ENCODE results near the gene CLMN.

Gene CLMN

DNA sequence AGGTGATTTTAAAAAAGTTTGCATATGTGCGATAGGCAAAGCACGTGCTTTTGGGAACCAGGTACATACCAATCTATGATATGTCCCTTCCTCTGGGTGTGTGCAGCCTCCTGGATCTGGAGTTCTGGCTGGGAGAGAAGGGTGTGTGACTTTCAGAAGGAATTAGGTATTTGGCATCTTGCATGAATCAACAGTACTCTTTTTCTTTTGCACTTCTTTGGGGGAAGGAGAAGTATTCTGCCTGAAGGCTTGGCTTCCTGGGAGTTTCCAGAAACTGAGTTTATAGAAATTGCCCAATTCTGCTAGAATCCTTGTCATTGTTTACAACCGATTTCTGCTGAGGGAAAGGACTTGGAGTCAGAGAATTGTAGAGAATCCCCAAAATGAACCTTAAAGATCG is 2.9 kb upstream of the CLMN start:
- no peak for DNase-seq (ENCODE audit: extremely low read depth in 1 of 2, low read depth in 1 of 2)

DNA sequence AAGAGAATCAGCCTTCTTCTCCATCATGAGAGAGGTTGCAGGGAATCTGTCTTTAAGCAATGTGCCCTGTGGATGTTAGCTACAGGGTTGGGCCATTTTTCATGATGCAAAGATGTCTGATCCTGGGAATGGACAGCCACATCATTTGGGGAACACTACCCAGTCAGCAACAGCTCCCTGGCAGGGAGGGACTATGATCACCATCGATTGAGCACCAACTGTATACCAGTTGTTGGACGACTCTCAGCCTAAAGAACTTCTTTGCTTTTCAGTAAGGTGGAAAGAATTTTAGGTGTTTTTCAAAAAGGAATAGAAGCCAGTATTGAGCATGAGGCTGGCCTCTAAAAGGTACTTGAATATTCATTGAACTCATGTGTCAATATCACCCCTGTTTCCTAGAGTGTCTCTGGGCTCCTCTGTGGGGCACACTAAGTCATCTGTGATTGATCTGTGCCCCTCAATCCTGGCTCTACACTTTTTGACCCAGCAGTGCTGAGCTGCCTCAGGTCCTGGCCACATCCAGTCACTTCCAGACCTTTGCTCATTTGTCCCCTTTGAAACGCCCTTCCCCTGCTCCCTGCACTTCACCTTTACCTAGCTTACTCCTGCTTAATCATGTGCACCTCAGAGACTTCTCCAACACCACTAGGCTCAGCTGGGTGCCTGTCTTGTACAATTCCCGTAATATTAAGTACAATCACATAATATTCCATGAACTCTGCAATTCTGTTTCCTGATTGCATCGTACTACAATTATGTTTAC is 2.2 kb upstream of the CLMN start:
- no peak for DNase-seq (ENCODE audit: extremely low read depth in 1 of 2, low read depth in 1 of 2)

DNA sequence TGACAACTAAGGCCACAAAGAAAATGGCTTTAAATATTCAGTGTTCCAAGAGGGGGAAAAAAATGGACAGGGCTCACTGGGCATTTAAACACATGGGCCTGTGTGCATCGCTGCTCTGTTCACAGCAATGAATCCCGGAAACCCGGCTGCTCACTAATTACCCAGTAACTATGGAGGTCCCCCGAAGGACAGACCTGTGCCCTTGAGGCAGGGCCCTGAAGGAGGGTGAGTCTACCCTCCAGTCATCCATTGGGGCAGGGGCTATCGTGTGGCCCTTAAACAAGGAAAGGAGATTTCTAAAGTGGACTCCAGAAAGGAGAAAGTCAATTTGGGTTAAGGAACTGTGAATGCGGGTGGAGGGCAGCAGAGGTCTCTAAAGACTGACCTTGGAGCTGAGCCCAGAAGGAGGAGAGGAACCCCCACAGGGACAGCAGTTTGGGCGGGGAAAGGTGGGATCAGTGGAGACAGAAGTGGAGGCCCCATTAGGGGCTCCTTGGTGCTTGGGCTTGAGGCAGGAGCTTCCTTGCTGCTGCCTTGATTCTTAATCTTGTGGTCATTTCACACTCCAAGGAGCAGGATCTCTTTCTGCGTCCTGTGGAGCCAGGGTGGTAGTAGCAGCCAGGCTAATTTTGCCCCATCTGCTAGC is 1.4 kb upstream of the CLMN start:
- DNase-seq (ENCODE audit: extremely low read depth in 1 of 2, low read depth in 1 of 2): no peak

DNA sequence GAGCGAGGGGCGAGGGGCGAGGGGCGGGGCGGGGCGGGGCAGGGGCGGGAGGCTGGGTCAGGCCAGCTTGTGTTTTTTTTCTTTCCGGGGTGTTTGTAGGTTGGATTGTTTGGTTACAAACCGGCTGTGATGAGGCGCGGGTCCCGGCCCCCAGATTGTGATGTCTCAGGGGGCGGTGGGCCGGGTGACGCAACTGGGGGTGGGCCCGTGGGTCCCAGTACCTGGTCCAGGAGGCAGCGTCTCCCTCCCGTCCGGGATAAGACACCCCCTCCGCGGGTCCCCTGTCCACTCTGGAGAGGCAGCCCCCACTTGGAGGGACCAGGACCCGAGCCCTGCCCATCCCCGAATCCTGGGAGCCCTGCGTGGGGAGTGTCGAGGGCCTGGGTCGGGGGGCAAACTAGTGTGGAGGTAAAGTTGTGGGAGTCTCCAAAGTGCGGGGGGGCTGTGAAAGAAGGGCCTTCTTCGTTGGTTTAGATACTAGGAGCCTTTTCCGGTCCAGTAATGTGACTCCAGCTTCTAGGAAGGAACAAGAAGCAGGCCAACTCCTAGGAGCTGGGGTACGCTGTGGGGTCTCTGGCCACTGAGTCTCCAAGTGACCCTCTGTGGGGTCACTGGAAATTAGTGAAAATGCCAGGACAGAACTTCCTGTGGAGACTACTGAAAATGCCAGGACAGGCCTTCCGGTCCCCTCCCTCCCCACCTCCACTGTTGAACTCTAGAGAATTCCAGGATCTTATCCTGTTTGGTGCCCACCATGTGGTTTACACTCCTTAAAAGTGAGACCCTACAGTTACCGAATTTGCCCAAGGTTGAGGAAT is 579 bp upstream of the CLMN start:
- no peak for DNase-seq (ENCODE audit: extremely low read depth in 1 of 2, low read depth in 1 of 2)

DNA sequence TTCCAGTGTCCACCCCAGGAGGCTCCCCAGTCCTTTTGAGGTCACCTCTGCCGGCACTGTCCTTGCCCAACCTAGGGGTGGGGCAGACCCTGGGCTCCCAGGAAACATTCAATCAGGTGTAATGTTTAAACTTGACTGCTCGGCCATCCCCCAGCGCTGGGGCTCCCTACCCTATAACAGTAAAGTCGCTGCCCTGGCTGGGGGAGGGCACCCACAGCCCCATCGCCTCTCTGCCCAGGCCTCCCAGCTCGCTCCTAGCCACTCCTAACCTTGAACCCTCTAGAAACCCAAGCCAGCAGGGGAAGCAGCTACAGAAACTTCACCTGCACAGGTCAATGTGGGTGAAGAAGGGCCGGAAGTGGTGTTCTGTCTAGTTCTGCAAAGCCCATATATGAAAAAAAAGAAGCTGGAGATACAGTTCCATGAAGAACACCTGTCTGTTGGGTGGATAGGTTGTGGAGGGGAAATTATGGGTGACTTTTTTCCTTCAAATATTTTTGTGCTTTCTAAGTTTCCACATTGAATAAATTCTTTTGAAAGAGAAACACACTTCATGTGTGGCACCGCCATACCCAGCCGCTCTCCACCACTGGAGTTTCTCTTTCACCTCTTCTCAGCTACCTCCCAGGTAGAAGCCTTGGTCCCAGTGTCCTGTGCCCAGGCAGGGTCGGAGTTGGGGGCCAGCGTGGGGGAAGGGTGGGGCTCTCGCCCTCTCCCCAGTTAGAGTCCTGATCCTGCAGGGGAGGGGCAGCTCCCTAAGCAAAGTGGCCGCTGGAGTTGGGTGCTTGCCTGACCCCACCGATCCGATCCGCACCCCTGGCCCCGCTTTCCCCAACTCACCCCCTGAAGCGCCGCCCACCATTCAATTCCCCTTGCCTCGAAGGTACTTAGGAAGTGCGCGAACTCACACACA is 1.1 kb downstream of the CLMN start:
- DNase-seq (ENCODE audit: extremely low read depth in 1 of 2, low read depth in 1 of 2): no peak

DNA sequence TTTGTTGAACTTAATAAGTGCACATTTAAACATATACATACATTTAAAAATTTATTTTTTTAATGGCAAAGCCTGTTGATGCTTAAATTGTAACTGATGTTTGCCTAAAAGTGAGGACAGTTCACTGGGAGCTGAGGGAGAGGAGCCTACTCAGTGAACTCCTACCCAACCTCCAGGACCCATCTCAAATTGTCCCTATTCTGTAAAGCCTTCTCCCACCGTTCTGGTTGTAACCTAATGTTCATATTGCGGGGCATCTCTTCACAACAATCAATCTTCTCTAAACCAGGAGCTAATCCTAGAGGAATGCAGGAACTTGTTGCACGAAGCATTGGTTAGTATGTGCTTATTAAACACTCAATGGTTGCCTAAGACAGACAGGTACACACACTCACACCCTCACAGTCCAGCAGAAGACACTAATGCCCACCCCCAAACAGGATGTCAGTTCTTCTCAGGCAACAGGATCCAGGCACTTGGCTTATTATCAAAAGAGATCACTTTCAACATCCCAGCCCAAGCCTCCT is 1.8 kb downstream of the CLMN start:
- DNase-seq (ENCODE audit: extremely low read depth in 1 of 2, low read depth in 1 of 2): no peak

DNA sequence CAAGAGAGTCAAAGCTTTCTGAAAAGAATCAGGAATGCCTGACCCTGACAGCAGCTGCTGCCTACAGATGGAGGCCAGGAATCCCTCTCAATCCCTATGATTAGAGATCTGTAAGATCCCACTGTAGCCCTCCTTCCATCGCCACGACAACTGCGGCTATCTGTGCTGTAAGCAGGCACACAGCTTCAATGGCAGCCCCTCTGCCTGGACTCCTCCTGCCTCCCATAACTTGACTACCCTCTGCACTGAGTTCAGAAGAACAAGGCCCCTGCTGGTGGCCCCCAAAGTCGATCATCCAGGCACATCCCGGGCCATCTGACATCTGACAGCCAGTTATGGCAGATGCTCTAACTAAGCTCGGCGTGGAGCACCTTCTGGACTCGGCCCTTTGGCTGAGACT is 2.9 kb downstream of the CLMN start:
- no peak for DNase-seq (ENCODE audit: extremely low read depth in 1 of 2, low read depth in 1 of 2)

DNA sequence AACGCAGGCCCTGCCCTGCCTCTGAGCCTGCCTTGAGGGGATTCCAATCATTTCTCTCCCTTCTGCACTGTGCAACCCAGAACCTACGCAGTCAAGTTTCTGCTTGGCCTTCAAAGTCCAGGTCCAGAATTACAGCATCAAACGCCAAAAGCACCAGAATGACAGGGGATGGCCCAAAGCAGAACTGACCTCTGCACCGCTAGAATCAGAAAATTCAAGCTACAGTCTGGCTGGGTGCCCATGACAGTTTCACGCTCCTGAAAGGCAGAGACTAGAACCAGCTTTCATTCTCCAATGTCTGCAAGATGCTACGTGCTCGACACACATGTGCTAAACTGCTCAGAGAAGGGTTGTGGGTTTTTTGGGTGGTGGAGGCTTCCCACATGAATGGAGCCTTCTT is 4.1 kb downstream of the CLMN start:
- DNase-seq (ENCODE audit: extremely low read depth in 1 of 2, low read depth in 1 of 2): no peak

DNA sequence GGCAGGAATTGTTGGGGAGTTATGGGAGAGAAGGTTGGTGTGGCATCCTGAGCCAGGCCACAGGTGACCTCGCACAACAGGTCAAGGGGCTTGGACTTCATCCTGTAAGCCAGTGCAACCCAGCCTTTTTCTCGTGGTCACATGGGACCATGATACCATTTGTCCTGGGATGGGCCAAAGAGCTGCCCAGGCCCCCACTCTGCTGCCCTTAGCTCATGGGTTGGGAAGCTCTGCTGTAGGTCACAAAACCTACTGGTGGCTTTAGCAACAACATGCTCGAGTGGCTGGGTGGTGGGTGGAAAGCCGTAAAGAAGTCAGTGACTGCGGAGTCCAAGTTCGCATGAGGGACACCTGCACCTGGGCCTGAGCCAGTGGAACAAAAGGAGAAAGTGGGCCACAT is 4.6 kb downstream of the CLMN start:
- no peak for DNase-seq (ENCODE audit: extremely low read depth in 1 of 2, low read depth in 1 of 2)

DNA sequence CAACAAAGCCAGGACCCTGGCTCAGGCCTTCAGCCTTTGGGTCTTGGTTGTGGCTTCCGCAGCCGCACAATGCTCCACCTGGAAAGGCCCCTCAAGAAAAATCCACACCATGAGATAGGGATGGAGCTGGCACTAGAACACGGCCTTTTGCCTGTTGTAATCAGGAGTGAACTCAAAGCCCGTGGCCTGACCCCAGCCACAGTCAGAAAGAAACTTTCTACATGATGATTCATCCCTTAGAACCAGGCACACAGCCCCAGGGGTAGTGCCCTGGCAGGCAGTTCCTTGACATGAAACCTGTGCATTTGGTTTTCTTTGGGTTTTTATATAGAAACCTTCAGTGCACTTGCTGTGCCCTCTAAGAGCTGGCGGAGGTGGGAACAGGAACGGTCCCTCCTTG is 5.1 kb downstream of the CLMN start:
- DNase-seq (ENCODE audit: extremely low read depth in 1 of 2, low read depth in 1 of 2): peak; percentile 10 to 43

DNA sequence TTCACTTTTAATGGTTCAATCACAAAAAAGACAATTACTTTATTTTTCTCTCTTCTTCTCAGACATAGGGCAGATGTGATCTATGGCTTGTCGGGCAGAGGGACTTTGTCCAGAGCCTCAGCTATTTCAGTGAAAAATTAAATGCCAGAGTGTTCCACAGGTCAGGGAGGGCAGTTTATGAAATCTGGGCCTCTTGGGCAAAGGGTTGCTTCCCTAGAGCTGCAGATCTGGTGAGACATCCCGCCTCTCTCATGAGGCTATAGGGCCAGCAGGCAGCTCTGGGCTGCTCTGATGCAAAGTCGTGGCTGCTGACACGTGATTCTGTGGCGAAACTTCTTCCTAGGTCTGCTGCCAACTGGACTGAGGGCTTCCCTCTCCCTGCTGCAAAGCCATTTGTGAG is 6.0 kb downstream of the CLMN start:
- no peak for DNase-seq (ENCODE audit: extremely low read depth in 1 of 2, low read depth in 1 of 2)

DNA sequence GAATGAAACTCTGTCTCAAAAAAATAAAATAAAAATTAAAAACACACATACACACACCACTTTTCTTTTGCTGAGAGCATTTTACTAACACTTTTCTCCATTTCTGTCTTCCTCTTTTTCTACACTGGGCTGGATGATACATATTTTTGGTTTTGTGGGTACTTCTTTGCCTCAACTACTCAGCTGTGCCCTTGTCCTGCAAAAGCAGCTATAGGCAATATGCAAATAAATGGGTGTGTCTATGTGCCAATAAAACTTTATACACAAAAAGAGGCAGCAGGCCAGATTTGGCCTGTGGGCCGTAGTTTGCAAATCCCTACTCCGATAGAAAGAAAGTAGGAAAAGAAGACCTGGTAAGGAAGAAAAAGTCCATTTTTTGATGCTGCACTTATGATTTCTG is 6.5 kb downstream of the CLMN start:
- no peak for DNase-seq (ENCODE audit: extremely low read depth in 1 of 2, low read depth in 1 of 2)

DNA sequence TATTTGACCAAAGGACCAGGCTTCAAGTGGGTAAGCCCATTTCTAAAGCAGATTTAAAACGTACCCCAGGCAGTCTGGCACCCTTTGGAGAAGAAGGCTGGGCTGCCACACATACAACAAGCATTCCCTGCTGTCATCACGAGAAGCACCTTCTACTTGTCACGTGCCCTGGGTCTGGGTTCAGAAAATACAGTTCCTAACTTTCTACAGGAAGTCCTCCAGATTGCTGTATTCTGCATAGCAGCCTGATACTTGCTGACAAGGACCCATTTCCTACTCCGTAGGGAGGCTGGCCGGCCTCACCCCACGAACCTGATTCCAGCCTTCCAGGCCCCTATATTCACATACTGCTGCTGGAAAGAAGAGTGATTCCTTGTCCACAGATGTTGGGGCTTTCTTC is 7.4 kb downstream of the CLMN start:
- no peak for DNase-seq (ENCODE audit: extremely low read depth in 1 of 2, low read depth in 1 of 2)

DNA sequence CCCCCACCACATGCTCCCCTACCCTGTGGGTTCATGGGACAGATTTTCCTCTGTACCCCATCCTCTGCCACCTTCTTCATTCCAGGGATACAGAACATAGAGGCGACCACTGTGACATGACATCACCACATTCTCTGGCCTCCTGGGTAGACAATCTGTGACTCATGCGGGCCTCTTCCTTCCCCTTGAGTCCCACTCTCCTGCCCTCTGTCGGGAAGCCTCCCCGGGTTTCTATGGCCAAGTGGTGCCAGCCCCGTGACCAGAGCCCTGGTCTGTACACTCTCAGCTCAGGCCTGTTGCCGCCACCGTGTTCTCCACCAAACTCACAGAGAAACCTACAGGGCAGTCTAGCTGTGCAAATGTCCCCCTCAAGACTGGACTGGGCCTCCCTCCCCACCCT is 8.0 kb downstream of the CLMN start:
- DNase-seq (ENCODE audit: extremely low read depth in 1 of 2, low read depth in 1 of 2): no peak

DNA sequence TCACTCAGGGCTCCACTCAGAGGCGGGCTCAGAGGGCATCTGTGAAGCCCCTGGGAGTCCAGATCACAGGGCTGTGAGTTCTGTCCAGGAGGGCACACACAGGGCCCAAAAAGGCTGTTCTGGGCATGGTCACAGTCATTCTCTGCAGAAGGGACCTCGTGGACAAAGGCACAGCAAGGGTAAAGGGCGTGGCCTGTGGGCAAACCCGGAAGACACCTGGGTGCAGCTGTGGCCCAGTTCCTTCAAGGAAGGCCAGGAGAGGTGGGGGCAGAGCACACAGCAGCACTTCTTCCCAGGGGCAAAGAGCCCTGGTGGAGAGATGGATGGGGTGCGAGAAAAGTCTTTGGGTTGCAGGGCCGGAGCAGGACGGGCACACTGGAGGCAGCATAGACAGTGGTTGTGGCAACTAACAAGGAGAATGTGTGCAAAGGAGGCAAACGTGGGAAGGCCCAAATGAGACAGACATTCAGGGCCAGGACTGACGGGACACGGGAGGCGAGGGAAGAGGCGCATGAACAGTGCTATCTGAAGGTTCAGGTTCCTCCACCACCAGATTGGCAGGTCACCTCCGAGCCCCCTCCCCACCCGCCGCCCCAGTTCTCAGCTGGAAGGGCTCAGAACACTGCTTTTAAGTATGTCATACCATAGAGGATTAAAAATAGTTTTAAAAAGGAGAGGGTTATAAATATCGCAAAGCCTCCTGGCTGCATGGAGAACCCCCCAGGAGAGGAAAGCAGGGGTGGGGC is 8.9 kb downstream of the CLMN start:
- DNase-seq (ENCODE audit: extremely low read depth in 1 of 2, low read depth in 1 of 2): no peak

DNA sequence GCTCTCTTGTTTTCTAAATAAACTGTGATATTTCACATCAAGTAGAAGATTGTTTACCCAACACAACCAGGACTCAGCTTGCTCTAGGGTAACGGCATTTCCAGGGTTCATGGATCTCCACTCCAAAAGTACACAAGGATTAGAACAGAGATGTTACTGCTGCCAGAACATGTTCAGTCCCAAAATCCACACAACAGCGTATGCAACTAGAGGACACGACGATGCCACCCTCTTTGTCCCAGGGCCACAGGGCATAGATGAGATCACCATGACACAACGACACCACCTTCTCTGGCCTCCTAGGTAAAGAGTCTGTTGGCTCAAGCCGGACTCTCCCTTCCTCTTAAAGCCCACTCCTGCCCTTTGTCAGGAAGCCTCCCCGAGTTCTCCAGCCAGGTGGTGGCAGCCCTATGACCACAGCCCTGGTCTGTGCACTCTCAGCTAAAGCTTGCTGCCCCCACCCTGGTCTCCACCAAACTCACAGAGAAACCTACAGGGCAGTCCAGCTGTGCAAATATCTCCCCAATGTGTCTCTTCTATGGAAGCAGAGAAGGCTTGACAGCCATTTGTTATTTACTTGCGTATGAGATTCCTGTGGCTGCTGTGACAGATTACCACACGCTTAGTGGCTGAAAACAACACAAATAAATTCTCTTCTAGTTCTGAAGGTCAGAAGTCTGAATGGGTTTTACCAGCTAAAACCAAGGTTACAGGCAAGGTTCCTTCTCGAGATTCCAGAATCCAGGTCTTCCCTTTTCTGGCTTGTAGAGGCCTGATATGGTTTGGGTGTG is 10.3 kb downstream of the CLMN start:
- no peak for DNase-seq (ENCODE audit: extremely low read depth in 1 of 2, low read depth in 1 of 2)

DNA sequence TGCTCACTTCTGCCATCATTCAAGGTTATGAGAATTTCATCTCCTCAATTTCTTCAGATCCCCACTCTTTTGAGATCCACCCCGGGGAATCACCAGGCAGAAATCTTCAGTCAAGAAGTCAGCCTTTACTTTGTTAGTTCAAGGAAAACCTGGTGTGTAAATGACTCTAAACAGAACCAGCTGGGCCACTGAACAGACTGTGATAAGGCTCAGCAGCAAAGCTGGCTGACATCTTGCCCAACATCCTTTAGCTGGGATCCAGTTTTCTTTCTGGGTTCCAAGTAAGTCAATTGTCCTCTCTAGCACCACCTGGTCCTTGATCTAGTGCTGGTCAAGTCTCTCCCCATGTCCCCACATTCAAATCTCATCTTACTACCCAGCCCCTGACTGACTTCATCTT is 11.6 kb downstream of the CLMN start:
- no peak for DNase-seq (ENCODE audit: extremely low read depth in 1 of 2, low read depth in 1 of 2)

DNA sequence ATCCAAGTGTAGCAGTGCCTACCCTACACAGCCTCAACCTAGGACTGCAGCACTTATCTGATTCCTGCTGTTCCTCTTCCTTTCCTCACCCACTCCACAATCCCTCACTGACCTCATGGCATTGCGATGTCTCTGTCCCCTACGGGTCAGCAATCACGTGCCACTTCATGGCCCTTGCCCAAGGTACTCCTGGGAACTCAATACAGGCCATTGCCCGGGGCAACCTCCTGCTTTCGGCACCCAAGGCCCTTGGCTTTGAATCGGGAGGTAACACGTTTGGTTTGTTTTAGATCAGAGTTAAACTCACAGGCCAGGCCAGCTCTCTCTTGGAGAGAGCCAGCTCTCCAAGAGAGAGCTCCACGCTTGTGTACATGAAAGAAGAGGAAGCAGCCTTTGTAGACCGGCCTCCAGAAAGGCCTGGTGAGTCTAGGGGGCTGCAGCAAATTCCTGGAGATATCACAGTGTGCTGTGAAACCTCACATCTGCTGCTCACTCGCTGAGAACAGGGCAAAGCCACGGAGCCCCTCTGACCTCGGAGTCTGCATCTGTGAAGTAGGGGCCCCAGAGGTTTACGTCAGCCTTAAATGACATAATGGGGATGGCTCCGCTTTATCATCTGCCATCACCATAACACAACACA is 12.2 kb downstream of the CLMN start:
- no peak for DNase-seq (ENCODE audit: extremely low read depth in 1 of 2, low read depth in 1 of 2)

DNA sequence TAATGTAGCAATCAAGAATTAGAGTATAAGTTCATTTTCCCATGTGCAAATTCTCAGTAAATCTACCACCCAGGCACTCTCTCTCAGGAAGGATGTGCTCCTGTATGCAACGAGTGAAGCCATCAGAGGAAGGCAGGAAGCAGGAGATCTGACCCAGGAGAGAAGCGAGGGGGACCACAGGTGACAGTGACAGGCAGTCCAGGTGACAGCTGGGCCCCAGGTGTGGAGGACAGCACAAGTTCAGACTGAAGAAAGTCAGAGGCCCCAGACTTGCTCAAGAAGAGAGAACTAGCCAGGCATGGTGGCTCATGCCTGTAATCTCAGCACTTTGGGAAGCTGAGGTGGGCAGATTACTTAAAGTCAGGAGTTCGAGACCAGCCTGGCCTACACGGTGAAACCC is 13.8 kb downstream of the CLMN start:
- DNase-seq (ENCODE audit: extremely low read depth in 1 of 2, low read depth in 1 of 2): no peak

All from stimulated activated CD8-positive, alpha-beta memory T cell treated with anti-CD3 and anti-CD28 coated beads, Interleukin-7, amount 100 ng/mL, for 48 hours (primary cell).